Keratinocyte (primary cell): ENCODE data around the gene PIGQ. TPM values are rescaled to one million over a fixed set of nuclear protein-coding genes. Genes with fewer than 3 reads are reported as not detected.
A peak's percentile ranks its signal among the peaks of the same experiment; 100 is the strongest.

ENCODE experiments used
- DNase-seq: peaks from one replicate; pipeline ENCODE4 v3.0.0-alpha.2; 2011; ENCODE audit warnings: low read depth, missing footprints, low spot score
- FAIRE-seq: peaks from 2 replicates; lab custom pipeline; 2011; peaks lifted over from hg19 to GRCh38; lab: Jason Lieb, UNC
- H2AFZ ChIP-seq: 2 replicates; pipeline ENCODE4 v1.6.0; 2012; ENCODE audit warnings: low read length, control low read depth, inconsistent platforms; ENCODE audit not compliant: control insufficient read depth
- H3K27ac ChIP-seq: 2 replicates; pipeline ENCODE4 v1.5.1; 2011; ENCODE audit warnings: low read length; ENCODE audit not compliant: control insufficient read depth, insufficient read depth
- H3K27me3 ChIP-seq: 3 replicates; pipeline ENCODE4 v1.6.0; 2011; ENCODE audit warnings: low read length; ENCODE audit not compliant: control insufficient read depth, insufficient read depth; ENCODE audit errors: extremely low read depth
- H3K36me3 ChIP-seq, 2 experiments: 2 replicates in 1 of 2; 3 replicates in 1 of 2; pipeline ENCODE4 v1.5.1; 2011; ENCODE audit warnings: low read length in 2 of 2, mild to moderate bottlenecking in 1 of 2; ENCODE audit not compliant: control insufficient read depth in 2 of 2, insufficient read depth in 2 of 2; ENCODE audit errors: extremely low read depth in 1 of 2
- H3K4me1 ChIP-seq: 3 replicates; pipeline ENCODE4 v1.5.1; 2011; ENCODE audit warnings: low read length; ENCODE audit not compliant: control insufficient read depth, insufficient read depth; ENCODE audit errors: extremely low read depth
- H3K4me2 ChIP-seq: 3 replicates; pipeline ENCODE4 v1.6.0; 2011; ENCODE audit warnings: low read depth, low read length; ENCODE audit not compliant: control insufficient read depth, insufficient read depth; ENCODE audit errors: extremely low read depth
- H3K4me3 ChIP-seq, 3 experiments: fragments of 200-600 bp in 1 of 3; sonication (generic) in 1 of 3; 2 replicates in 2 of 3; 3 replicates in 1 of 3; pipeline ENCODE4 v1.5.1; 2011 to 2016; ENCODE audit warnings: low read length in 3 of 3, mild to moderate bottlenecking in 3 of 3, control low read depth in 2 of 3, inconsistent platforms in 1 of 3, low read depth in 1 of 3, mixed read lengths in 1 of 3, mixed run types in 1 of 3, moderate library complexity in 1 of 3; ENCODE audit not compliant: control insufficient read depth in 2 of 3, insufficient read depth in 2 of 3; ENCODE audit errors: extremely low read depth in 1 of 3
- H3K79me2 ChIP-seq: 2 replicates; pipeline ENCODE4 v1.6.0; 2012; ENCODE audit warnings: low read length; ENCODE audit not compliant: control insufficient read depth, insufficient read depth
- H3K9ac ChIP-seq: 3 replicates; pipeline ENCODE4 v1.6.0; 2011; ENCODE audit warnings: low read length; ENCODE audit not compliant: control insufficient read depth, insufficient read depth; ENCODE audit errors: extremely low read depth
- H3K9me1 ChIP-seq: 3 replicates; pipeline ENCODE4 v1.6.0; 2011; ENCODE audit warnings: low read length; ENCODE audit not compliant: control insufficient read depth, insufficient read depth; ENCODE audit errors: extremely low read depth
- H3K9me3 ChIP-seq: 2 replicates; pipeline ENCODE4 v1.5.1; 2012; ENCODE audit warnings: low read depth, low read length; ENCODE audit not compliant: control insufficient read depth
- H4K20me1 ChIP-seq: 3 replicates; pipeline ENCODE4 v1.6.0; 2011; ENCODE audit warnings: low read length; ENCODE audit not compliant: control insufficient read depth, insufficient read depth; ENCODE audit errors: extremely low read depth
- EZH2 ChIP-seq: IDR thresholded peaks from one replicate; pipeline ENCODE4 v1.6.1; 2012; ENCODE audit warnings: inconsistent platforms, mild to moderate bottlenecking, low read length, moderate library complexity
- dilution Hi-C: fragments of 300-500 bp; cut with MboI; formaldehyde crosslinking; loops from one replicate; pipeline ENCODE4 v1.7.0; 2020; ENCODE audit warnings: low sequenced_read_pairs; ENCODE audit not compliant: extremely low pct_ligation_motif_present
- polyA plus RNA-seq, 5 experiments: library from polyadenylated mRNA; depleted of rRNA in 3 of 5; stranded (reverse) in 3 of 5; stranded (forward) in 1 of 5; unstranded in 1 of 5; fragments of >200 nt; gene quantifications; 1 replicate in 1 of 5; 2 replicates in 3 of 5; 3 replicates in 1 of 5; pipeline versions ENCODE4 v1.2.1 to v1.2.3, GENCODE V29; 2011 to 2012; ENCODE audit warnings: missing spikeins in 2 of 5, low read depth in 1 of 5, low replicate concordance in 1 of 5
- TF ChIP-seq, protein P1 (sequence below), 3 experiments: IDR thresholded peaks in 1 of 3; conservative IDR thresholded peaks in 1 of 3; optimal IDR thresholded peaks in 1 of 3; 2 replicates in 2 of 3; 3 replicates in 1 of 3; pipeline versions ENCODE3 to v1.5.1; 2011; ENCODE audit warnings: low read length in 3 of 3, mild to moderate bottlenecking in 3 of 3, moderate library complexity in 2 of 3, control low read depth in 1 of 3, inconsistent platforms in 1 of 3; ENCODE audit not compliant: insufficient read depth in 2 of 3; ENCODE audit errors: extremely low read depth in 1 of 3

PIGQ gene
- polyA plus RNA-seq, 1 donor (not counting 4 experiments of a cell fraction or from before 2014, with no cell fraction given), result 11.2 TPM

DNA sequence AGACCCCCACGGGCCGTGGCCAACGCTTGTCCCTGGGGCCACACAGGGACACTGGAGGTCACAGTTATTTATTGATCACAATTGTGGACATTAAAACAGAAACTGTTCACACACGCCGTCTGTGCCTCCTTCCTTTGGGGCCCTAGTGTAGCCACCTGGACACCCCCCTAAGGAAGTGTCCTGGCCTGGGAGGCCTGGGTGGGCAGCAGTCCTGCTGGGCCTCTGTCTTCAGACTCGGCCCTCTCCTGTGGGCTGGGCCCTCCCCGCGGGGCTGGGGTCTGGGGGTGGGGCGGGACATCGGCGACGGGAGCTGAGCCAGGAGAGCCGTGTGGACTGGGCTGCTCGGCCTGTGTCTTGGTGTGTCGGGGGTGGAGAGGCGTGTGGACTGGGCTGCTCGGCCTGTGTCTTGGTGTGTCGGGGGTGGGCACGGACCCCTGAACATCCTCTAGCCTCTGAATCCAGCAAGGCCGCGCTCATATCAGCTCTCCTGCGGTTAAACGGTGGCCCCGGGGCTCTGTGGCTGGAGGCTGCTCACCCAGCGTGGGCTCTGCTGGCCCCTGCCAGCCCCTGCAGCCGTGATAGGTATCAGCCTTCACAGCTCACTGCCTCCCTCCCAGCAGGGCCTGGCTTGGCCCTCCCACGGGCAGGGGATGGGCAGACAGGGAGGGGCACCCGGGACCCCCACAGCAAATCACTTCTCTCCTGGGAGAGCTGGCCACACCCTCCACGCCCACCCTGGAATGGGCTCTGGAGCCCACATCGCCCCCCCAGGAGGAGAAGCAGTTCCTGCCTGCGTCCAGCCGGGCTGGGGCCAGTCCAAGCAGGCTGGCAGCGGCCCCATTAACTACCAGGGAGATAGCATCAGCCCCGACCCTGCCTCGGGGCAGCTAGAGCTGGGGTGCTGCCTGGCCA is 4.1 kb upstream of the PIGQ start:
- H3K4me2 ChIP-seq, result no peak overlapping the region

GRCh38 chr16:566475-567372 is 3.0 kb upstream of the PIGQ start, which contains the start of gene NHLRC4:
TSS of gene NHLRC4 (plus strand) at chr16:567005. CDS start at chr16:568048, 1,043 bp downstream.
- dilution Hi-C loops, result no loop called here
- no peak for FAIRE-seq
- H3K4me3 ChIP-seq, result no peak within 1 kb of the TSS

More for the DNA sequence above, 4.1 kb upstream of the PIGQ start:
- Histone ChIP-seq H3K4me1 (peaks cover 19% of the 10 kb centered on the region), H3K36me3 (no peaks in the 10 kb centered on the region), H3K27ac (no peak overlapping the region), H3K79me2 (peaks cover 5% of the 10 kb centered on the region), H3K9me3 (no peaks in the 10 kb centered on the region), H2AFZ (no peak overlapping the region), H3K27me3 (peaks cover 19% of the 10 kb centered on the region), H4K20me1 (no peaks in the 10 kb centered on the region), H3K9ac (no peak overlapping the region), H3K9me1 (no peaks in the 10 kb centered on the region), H3K4me3 (no peak overlapping the region)
- FAIRE-seq, result no peak
- dilution Hi-C loops, result no loop called here
- DNase-seq, result no peak
- TF ChIP-seq EZH2, result no peak
- TF ChIP-seq, protein P1, sequence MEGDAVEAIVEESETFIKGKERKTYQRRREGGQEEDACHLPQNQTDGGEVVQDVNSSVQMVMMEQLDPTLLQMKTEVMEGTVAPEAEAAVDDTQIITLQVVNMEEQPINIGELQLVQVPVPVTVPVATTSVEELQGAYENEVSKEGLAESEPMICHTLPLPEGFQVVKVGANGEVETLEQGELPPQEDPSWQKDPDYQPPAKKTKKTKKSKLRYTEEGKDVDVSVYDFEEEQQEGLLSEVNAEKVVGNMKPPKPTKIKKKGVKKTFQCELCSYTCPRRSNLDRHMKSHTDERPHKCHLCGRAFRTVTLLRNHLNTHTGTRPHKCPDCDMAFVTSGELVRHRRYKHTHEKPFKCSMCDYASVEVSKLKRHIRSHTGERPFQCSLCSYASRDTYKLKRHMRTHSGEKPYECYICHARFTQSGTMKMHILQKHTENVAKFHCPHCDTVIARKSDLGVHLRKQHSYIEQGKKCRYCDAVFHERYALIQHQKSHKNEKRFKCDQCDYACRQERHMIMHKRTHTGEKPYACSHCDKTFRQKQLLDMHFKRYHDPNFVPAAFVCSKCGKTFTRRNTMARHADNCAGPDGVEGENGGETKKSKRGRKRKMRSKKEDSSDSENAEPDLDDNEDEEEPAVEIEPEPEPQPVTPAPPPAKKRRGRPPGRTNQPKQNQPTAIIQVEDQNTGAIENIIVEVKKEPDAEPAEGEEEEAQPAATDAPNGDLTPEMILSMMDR (optimal IDR thresholded peaks at IDR 0.05 in 1 of 3, IDR thresholded peaks at IDR 0.05 in 1 of 3, conservative IDR thresholded peaks at IDR 0.05 in 1 of 3; ENCODE audit: extremely low read depth in 1 of 3, insufficient read depth in 2 of 3, low read length in 3 of 3), result no peak

More at GRCh38 chr16:566475-567372, 3.0 kb upstream of the PIGQ start, which contains the start of gene NHLRC4:
- peaks cover 10% of the 10 kb centered on the region for H3K79me2 ChIP-seq
- no peak within 1 kb of the TSS for H3K27ac ChIP-seq
- DNase-seq, result no peak
- no peaks in the 10 kb centered on the region for H4K20me1 ChIP-seq
- H3K9me3 ChIP-seq, result no peaks in the 10 kb centered on the region
- no peak within 1 kb of the TSS for H3K9ac ChIP-seq
- TF ChIP-seq, protein P1 (optimal IDR thresholded peaks at IDR 0.05 in 1 of 3, IDR thresholded peaks at IDR 0.05 in 1 of 3, conservative IDR thresholded peaks at IDR 0.05 in 1 of 3; ENCODE audit: extremely low read depth in 1 of 3, insufficient read depth in 2 of 3, low read length in 3 of 3), result no peak
- TF ChIP-seq EZH2, result no peak
- peak within 1 kb of the TSS; percentile 27 for H3K4me2 ChIP-seq
- H3K4me1 ChIP-seq, result peaks cover 22% of the 10 kb centered on the region
- H3K36me3 ChIP-seq, result peaks cover 0 to 2% of the 10 kb centered on the region in 2 experiments
- peak within 1 kb of the TSS; percentile 44 for H2AFZ ChIP-seq
- H3K9me1 ChIP-seq, result no peaks in the 10 kb centered on the region
- peaks cover 9% of the 10 kb centered on the region for H3K27me3 ChIP-seq
